Activated CD8-positive, alpha-beta memory T cell treated with anti-CD3 and anti-CD28 coated beads, Interleukin-2, amount 50 U/mL, for 24 hours (primary cell): ENCODE results near the gene LTF.
"Not testable (repeated sequence)": the region's sequence is repeated elsewhere in the genome, so short reads cannot be mapped to it uniquely, and the experiment has no call there.

Source experiments
- DNase-seq: peaks from one replicate; pipeline ENCODE4 v3.0.0-alpha.2; 2020; ENCODE audit errors: extremely low read depth

The LTF gene

DNA sequence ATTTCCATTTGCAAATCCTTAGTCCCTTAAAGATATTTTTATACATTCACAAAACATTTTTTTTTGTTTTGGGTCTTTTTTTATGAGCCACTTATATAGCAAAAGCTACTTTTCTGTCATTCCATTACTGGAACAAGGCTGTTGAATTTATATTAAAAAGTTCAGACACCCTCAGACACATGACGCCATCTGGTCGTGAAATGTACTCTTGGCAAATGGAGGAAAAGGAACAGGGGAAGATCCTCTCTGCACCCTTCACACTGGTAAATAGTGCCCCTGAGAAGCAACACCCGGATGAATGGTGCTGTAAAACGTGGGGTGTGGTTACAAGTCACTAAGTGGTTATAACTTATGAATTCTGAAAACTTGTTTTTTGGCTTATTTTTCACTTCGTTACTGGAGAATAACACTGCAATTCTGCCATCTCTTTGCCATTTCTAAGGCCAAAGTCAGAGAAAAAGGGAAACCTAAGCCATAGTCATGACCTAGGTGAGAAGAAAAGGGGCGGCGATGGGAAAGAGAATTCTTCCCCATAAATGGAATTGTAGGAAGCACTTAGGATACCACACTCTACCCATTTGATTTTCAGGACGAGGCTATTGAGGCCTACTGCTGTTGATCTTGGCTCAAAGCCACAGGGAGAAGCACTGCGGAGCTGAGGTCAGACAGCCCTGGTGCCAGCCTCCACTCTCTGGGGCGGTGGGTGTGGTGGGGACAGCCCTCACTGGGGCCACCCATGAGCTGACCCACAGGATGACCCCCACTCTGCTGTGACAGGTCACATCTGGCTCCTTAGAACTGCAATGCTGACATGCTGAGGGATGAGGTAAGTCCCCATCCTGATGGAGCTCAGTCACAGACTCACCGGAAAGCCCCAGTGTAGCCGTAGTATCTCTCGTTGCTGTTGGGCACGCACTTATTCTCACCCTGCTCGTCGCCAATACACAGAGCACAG, 21.9 kb downstream of the LTF start:
- no peak for DNase-seq

DNA sequence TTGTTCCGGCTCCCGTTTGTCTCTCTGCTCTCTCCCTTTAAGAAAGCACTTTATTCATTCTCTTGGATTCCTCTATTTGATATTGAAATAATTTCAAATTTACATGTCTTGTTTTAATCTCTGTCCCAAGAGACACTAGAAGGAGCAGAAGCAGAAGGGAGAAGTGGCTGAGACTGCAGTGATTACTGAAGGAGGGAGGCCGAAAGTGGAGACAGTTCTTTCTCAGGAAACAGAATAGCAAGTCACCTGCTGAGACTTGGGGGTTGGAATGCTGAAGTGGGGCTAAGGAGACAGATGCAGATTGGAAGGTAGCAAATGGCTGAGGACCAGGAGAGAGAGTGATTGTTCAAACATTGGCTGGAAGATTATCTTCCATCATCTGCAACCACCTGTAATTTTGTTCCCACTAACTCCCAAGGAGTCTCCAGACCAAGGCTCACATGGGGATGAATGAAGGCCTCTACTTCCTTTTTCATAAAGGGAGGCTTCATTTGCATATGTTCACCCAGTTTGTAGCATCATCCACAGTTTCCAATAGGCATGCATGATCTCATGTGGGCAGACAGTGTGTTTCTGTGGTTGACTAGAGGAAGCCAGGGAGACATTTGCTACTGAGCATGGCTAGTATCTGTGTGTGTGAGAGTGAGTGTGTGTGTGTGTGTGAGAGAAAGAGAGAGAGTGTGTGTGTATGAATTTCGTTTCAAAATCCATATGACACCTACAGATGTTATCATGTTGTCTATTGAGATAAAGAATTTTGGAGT, 24.0 kb downstream of the LTF start:
- no peak for DNase-seq

DNA sequence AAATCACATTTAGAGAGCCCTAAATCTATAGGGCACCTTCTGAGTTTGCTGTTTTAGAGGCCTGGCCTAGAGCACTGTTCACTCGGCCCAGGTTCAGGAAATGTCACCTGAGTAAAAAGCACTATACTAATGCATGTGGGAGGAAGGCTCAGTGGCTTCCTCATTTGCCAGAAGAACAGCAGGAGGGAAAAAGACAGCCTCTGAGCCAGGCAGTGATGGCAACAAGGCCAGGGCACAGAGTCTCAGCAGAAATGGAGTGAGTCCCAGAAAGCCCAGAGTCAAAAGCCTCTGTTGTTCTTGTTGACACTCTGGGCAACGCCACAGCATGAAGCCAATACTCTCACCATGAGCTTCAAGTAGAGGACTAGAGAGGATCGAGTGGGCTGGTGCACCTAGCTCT, 25.9 kb downstream of the LTF start:
- no peak for DNase-seq

DNA sequence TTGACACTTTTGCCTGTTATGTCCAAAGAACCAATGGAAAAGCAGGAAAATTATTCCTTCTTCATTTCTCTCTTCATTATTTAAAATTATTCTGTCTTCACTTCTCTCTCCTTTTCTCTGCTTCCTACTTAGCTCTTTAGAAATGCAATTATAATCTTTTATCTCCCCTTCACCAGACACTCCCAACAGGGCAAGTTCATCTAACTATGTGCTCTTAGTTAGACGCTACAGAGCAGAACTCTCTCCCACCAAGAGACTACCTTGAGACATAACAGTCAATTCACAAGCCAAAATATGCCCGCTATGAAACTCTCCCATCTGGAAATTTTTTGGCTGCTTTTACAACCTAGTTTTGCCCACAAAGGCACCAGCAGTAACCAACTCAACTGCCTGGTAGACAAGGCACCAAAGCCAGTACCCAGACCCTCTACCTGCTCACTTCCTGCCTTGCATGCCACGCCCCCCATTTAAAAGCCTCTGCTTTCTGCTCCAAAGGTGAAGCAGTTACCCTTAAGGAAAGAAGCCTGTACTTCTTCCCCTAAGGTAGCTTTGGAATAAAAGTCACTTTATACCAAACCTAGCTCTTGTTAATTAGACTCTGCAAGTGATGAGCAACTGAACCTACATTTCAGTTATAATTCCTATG, 29.5 kb downstream of the LTF start:
- DNase-seq, result no peak

DNA sequence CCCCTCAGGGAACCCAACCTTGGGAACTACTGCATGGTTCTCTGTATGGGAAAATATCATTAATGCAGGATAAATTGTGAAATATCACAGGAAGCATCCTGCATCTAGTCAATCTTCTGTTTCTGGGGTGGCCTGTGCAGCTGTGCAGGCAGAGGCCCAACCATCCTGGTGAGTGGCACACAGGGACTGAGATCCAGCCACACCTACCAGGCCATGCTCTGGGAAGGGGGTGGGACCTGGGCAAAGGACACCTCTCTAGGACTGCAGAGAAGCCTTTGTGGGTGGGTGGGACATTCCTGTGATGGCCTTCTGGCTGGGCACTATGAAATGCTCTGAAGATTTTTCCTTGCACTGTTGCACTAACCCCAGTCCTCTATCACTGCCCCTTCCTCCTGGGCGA, 30.9 kb downstream of the LTF start:
- DNase-seq, result no peak

DNA sequence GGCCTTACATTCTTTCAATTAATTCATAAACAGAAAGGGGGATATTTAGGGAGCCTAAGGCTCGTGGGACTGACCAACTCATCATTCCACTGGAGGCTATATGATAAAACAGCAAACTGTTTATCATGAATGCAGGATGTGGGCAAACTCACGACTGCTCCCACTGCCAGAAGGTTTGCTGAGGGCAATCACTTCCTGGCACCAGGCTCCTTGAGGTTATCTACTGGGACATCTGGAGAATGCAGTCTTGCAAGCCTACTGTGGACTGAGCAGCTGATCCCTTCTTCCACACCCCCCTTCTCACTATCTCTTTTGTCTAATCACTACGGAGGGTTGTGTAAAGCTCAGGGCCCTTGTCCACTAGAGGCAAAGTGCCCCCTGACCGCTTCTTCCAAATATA, 31.6 kb downstream of the LTF start:
- not testable (repeated sequence) for DNase-seq

DNA sequence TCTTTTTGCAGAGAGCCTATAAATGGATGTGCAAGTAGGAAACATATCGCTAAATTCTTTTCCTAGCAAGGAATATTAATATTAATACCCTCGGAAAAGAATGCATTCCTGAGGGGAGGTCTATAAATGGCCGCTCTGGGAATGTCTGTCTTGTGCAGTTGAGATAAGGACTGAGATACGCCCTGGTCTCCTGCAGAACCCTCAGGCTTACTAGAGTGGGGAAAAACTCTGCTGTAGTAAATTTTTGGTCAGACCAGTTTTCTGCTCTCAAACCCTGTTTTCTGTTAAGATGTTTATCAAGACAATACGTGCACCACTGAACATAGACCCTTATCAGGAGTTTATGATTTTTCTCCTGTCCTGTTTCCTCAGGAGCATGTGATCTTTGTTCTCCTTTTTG, 32.8 kb downstream of the LTF start:
- not testable (repeated sequence) for DNase-seq

DNA sequence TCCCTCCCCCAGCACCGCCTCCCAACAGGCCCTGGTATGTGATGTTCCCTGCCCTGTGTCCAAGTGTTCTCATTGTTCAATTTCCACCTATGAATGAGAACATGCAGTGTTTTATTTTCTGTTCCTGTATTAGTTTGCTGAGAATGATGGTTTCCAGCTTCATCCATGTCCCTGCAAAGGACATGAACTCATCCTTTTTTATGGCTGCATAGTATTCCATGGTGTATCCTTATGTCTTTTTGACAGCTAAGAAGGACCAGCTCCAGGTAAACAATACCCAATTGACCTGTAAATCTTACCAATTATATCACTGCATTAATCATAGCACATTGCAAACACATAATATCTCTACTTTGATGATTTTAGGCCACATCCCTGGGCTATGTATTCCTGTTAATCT, 33.8 kb downstream of the LTF start:
- DNase-seq, result not testable (repeated sequence)

DNA sequence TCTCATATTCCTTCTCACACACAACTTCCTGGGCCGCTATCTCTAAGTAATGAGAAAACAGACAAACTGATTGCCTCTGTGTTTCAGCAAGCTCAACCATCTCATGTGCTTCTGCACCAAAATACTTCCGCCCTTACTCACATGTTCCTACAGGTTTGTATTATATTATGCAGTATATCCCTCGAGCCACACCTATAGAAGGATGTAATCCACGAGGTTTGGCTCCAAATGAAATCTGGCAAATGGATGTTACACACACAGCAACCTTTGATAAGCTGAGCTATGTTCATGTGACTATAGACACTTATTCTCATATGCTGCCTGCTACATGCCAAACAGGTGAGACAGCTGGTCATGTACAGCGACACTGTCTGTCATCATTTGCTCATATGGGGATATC, 35.0 kb downstream of the LTF start:
- DNase-seq, result no peak

DNA sequence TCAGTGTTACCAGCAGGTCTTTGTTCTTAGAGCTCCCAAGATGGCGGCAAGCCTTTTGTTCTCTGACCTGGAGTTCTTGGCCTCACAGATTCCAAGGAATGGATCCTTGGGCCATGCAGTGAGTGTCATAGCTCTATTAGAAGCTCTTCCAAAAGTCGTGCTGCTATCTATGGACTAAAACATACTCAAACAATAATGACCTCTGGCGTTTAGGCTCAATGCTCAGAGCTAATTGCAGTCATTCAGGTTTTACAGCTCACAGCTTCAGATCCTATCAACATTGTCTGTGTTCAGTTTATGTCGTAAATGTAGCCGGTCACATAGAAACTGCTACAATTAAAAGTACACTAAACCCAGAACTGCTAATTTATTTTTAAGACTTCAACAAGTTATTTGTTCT, 35.5 kb downstream of the LTF start:
- DNase-seq, result no peak

DNA sequence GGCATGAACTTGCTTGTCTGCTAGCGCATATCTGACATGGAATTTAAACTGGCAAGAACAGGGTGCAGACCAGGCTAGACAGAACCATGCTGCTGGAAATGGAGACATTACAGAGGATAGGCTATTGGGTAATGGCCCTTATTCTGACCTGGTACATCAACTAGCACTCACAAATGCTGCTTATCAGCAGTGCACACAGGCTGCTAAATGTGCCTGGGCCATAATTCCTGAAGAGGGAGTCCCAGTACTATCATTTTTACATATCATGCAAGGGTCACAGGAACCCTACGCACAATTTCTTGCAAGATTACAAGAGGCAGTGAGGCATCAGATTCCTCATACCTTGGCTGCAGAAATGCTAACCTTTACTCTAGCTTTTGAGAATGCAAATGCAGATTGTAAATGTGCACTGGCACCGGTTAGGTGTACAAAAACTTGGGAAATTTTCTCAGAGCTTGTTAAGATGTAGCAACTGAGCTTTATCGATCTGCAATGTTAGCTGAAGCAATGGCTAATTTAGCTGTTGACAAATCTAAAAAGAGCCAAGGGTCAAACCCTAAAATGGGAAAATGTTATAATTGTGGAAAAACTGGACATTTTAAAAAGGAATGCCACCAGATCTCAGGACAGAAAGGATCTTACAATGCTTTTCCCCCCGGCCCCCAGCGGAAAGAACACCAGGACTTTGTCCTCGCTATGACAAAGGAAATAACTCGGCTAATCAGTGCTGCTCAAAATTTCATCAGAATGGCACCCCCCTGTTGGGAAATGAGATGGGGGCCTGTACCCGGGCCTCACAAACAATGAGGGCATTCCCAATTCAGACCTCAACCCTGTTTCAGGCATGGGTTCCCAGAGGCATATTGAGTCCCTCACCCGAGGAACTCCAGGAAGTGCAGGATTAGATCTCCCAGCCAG, 36.5 kb downstream of the LTF start:
- DNase-seq, result no peak

DNA sequence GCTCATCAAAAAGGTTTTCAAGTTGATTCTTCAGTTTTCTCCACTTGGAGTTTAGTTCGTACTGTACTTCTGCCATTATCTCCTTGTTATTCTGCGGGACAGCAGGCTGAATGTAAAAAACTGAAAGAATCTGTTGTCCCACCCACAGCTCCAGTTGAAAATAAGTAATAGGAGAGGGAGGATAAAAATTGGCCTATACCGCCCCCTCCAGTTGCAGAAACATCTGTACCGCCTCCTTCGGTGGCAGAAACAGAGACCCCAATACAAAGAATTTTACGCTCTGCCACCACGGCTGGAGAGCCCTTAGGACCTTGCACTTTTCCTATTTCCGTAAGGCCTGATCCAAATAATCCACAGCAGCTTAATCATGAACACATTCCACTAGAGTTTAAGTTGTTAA, 37.3 kb downstream of the LTF start:
- not testable (repeated sequence) for DNase-seq

DNA sequence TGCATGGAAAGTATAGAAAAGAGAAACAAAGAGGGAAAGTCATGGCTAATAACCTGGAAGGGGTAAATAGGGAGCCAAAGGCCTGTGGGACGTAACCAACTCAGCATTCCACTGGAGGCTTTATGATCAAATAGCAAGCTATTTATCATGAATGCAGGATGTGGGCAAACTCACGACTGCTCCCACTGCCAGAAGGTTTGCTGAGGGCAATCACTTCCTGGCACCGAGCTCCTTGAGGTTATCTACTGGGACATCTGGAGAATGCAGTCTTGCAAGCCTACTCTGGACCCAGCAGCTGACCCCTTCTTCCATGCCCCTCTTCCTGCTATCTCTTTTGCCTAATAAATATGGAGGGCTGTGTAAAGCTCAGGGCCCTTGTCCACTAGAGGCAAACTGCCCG, 38.2 kb downstream of the LTF start:
- not testable (repeated sequence) for DNase-seq

DNA sequence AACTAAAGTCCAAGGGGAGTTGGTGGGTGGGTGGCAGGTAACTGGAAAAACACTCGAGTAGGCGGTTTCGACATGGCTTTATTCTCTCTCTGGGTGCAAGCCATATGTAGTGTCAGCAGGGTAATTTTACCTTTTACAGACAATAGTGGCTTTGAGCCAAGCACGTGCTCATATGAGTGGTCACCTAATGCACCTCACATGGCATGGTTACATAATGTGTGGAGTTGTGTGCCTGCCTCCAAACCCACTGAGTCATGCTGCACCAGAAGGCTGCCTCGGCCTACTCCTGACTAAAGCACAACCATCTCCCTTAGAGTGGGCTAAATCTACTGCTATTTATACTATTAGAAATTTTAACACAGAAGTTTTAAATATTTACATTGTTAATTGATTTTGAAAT, 41.1 kb downstream of the LTF start:
- DNase-seq, result no peak

DNA sequence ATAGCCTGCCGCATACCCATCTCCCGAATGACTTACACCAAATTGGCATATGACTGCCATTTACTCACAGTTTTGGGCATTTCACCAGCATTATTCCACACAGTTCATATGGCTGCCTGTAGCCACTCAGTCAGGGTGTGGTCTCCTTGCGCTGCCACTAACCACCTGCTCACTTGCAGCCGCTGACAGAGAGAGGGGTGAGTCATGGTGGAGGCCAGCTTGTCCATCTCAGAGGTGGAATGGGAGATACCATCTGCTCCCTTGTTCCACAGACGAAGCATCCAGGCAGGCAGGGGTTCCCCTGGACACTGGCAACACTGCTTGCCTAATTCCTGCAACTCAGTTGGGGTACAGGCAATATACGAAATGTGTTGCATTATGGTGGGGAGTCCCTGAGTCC, 42.1 kb downstream of the LTF start:
- no peak for DNase-seq

DNA sequence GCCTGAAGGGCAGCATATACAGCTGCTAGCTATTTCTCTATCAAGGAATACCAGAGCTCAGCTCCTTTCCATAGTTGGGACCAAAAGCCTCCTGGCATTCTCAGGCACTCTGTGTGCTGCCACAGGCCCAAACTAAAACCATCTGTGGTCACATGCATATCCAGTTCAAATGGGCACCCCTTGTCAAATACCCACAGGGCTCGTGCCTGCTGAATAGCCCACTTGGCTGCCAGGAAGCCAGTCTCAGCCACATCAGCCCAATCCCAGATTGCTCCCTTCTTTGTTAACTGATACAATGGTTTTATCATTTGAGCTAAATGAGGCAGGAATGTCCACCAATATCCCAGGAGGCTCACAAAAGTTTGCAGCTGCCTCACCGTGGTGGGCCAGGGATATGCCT, 43.8 kb downstream of the LTF start:
- no peak for DNase-seq

DNA sequence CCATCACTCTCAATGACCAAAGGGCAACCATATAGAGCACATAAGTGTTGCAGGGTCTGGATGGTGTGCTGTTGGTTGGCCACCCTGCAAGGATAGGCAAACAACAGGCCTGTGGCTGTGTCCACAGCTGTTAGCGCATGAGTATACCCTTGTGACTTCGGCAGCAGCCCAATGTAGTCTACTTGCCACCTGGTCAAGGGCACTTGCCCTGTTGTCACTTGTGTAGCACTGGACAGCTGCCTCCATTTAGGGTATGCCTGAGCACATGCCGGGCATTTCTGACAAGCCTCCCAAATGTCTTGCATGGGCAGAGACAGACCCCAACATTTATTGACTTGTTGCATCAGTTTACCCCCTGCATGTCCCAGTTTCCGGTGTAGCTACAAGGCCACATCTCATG, 44.9 kb downstream of the LTF start:
- DNase-seq, result no peak

DNA sequence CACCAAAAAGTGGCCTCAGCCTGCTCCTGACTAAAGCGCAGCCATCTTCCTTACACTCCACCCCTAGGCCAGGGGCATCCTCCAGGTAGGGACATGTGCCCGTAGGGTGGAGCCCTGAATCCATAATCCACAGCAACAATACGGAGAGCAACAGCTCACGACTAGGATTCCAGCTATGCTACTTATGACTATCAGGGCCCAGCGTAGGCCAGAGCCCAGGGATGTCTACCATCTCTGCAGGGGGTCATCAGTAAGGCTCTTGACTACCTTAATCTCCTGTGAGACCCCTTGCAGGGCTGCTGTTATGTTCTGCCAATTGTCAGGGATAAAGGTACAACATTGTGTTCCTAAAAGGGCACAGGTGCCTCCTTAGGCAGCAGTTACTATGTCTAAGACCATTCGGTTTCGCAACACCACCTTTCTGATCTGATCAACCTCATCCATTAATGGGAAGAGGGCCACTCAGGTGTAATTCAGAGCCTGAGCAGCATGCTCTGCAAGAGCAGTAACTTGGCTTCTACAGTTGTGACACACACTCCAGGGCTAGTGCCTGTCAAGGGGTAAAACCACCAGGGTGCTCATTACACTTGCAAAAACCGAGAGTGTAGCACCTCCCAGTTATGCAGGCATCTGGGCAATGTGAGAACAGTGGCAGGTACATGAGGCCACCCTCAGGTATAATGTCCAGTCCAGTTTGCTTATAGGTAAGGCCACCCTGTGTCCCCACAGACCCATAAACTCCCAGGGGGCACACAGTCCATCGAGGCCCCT, 46.7 kb downstream of the LTF start:
- DNase-seq, result no peak

DNA sequence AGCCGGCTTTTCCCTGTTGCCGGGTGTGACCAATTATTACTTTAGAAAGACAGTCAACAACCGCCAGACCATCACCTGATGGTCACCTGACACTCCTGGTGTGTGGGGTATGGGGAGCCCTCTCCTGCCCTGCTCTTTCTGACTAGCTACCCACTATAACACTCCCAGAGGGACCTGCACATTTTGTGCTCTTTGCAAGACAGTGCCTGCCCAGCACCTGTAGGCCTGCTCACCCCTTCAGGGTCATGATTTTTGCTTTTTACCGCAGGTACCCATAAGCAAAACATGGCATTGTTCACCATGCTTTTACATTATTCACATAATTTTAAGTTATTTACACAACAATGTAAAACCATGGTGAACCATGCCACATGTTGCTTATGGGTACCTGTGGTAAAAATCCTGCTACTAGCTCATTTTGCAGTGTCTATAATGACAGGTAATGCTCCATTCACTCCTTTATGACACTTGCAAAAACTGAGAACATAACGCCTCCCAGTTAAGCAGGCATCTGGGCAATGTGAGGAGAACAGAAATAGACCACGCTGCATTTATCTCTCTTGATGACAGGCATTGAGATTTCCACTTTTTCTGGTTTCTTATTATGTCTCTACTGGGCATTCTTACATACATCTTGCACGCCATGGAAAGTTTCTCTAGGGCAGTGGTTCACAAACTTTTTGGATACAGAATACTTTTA, 47.7 kb downstream of the LTF start:
- DNase-seq, result no peak
